GM18907 (cell line): ENCODE measurements around the gene SPI1.

Experiments
- ATAC-seq: cut with Tn5 transposase; IDR thresholded peaks from one replicate; pipeline ENCODE4 v1.9.1; 2021; ENCODE audit warnings: mild to moderate bottlenecking, moderate library complexity; ENCODE audit not compliant: unreplicated experiment

SPI1 gene

DNA sequence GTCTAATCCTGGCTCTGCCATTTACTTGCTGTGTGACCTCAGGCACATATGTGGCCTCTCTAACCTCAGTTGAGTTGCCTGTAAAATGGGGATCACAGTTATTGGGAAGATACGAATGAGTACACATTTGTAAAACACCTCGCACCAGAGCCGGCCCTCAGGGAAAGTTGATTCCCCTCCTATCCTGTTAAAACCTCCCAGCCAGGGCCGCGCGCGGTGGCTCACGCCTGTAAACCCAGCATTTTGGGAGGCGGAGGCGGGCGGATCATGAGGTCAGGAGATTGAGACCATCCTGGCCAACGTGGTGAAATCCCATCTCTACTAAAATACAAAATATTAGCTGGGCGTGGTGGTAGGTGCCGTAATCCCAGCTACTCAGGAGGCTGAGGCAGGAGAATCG is 18.0 kb downstream of the SPI1 start:
- ATAC-seq: no peak

DNA sequence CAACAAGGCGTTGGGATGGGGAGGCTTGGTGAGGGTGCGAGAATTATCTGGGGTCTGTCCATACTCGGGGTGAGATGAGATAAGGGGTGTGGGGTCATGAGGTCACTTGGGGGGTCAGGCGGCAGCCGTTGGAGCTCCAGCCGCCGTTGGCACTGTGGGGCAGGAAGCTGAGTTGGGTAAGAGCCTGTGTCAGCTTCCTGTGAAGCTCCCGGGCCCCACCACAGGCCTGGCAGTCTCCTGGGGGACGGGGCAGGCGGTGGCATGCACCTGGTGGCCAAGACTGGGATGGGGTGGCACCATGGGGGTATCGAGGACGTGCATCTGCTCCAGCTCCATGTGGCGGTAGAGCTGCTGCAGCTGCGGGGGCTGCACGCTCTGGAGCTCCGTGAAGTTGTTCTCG is 18.8 kb downstream of the SPI1 start:
- no peak for ATAC-seq

DNA sequence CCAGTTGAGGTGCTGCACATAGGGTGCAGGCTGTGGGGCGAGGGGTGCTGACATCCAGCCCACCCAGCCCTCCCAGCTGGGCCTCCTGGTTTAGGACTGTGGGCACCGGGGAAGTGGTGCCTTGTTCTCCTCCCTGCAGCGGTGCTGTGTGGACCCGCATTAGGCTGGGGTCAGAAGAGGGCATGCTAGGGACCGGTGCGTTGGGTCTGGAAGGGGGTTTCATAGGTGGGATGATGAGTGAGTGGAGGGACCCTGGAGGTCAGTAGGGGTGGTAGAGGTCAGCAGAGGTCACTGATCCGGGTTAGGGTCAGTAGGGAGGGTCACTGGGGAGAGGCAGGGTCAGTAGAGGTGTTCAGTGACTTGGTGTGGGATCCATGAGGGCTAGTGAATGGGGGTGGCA is 19.2 kb downstream of the SPI1 start:
- ATAC-seq: no peak

DNA sequence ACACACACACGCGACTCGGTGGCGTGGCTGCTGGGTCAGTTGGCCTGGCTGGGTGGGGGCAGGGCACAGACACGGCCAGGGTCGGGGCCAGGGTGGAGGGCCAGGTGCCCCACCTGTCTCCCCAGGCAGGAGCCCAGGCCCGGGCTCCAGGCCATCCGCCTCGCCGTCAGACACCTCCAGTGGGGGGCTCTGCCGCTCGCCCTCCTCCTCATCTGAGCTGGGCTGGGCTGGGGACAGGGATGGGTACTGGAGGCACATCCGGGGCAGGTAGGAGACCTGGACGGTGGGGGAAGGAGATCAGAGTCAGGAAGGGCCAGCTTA is 19.7 kb downstream of the SPI1 start:
- ATAC-seq: no peak

GRCh38 chr11:47357985-47358730 is 20.2 kb downstream of the SPI1 start:
- ATAC-seq: no peak

DNA sequence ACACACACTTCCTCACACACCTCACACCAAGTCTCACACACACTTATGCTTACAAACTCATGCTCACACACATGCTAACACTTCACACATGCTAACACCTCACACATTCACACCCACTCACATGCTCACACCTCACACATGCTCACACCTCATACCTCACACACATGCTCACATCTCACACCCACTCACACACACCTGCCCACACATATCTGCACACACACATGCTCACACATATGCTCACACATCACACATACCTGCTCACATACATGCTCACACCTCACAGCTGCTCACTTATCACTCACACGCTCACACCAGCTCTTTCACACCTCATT is 21.4 kb downstream of the SPI1 start:
- ATAC-seq: no peak

GRCh38 chr11:47356129-47356997 is 22.0 kb downstream of the SPI1 start:
- no peak for ATAC-seq

DNA sequence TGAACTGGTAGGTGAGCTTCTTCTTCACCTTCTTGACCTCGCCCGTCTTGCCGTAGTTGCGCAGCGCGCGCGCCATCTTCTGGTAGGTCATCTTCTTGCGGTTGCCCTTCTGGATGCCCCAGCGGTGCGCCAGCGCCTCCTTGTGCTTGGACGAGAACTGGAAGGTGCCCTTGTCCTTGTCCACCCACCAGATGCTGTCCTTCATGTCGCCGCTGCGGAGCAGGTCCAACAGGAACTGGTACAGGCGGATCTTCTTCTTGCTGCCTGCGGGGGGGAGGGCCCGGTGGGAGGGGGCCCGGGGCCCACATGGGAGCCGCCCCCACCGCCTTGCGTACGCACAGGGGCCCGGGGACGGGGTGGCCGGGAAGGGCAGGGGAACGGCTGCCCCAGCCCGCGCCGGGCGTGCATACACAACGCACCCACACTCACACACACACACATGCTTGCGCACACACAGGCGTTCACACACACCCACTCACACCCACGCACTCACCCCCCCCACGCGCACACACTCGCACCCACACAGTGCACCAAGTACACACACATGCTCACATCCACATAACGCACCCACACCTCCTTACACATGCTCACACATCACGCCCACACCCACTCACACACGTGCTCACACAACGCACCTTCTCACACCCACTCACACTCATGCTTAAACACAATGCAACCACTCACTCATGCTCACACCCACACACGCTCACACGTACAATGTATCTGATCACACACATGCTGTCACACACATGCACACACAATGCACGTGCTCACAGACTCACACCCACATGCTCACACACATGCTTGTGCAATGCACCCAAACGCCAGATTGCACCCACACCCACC is 22.8 kb downstream of the SPI1 start:
- ATAC-seq: no peak

- no peak for ATAC-seq
Measured at GRCh38 chr11:47354913-47355282, 23.4 kb downstream of the SPI1 start.

DNA sequence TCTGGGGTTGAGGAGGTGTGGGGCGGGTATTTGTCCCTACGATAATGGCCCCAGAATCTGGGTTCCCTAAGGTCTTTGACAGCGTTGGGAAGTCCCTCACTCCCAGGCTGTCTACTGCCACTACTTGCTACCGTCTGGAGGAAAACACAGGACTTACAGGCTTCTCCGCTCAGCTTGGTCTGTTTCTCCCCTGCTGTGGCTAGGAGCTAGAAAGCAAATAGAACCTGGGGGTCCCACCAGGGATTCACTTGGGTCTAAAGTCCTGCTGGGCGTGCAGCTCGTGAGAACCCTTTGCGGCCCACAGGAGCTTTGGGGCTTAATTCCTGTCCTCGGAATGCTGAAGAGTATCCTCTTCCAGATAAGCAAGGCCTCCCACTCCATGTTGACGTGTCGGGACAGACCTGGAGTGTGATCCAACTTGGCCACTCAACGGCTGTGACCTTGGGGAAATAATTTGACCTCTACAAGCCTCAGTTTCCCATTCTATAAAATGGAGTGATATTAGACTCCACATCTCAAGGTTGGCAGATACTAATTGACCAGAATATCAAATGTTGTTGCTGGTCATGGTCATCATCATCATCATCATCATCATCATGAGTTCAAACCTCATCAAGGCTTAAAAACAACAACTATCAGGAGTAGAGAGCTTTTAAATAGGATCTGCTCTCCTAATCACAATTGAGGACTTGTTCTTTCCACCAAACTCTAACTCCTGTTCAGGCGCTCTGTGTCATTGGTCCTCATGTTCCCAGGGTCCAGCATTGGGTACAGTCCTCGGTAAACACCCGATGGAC is 24.2 kb downstream of the SPI1 start:
- no peak for ATAC-seq

- no peak for ATAC-seq
Measured at GRCh38 chr11:47352556-47352955, 25.8 kb downstream of the SPI1 start, which contains the start of gene MYBPC3. MYBPC3 (minus strand) TSS chr11:47352702; CDS start chr11:47352647, 55 bp downstream.

GRCh38 chr11:47351156-47352126 is 26.9 kb downstream of the SPI1 start:
- no peak for ATAC-seq

DNA sequence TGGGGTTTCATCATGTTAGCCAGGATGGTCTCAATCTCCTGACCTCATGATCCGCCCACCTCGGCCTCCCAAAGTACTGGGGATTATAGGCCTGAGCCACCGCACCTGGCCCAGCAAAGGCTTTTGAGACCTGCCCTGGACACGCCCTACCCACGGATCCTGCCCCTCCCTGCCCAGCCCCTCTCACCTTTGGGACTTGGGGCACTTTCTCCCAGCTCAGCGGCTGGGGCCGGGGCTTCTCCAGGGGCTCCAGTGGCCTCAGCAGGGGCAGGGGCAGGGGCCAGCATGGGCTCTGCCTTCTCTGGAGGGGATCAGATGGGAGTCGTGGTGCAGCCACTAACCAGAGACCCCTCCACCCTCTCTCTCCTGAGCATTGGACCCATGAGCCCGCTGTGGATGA is 28.0 kb downstream of the SPI1 start:
- ATAC-seq: no peak

DNA sequence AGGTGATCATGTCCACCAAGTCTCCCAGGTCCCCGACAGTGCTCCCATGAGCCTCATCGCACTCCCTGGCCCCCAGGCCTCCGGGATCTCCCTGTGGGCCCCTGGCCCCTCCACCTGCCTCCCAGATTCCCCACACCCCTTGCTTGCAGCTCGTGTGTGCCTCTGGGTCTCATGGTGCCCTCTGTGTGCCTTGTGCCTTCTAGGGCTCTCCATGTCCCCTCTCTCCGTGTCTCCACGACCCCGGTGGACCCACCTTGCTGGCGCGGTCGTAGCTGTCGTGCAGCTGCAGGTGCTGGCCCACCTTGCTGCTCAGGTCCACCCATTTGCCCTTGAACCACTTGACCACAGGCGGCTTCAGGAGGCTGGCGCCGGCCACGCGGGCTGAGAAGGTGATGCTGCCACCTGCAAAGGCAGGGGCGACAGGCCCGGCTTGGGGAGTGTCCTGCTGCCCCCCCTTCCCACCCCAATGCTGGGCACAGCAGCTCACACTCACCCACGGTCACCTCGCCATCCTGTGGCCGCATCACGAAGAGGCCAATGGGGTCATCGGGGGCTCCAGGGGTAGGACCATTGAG is 28.7 kb downstream of the SPI1 start:
- ATAC-seq: no peak

DNA sequence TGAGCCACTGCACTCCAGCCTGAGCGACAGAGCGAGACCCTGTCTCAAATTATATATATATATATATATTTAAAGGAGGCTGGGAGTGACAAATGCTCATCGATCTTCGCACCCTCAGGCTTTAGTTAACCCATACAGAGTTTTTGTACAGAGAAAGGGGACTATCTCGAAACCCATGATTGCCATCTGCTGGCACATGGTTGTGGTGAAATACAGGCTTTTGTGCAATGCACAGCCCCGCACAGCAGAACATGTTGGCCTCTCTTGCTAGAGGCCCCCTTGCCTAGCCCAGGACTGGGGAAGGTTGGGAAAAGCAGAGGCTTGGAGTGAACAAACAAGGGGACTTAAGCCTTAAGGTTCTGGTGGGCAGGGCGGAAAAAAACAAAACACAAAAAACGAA is 29.5 kb downstream of the SPI1 start:
- ATAC-seq: no peak

GRCh38 chr11:47348131-47348802 is 30.1 kb downstream of the SPI1 start:
- ATAC-seq: no peak

DNA sequence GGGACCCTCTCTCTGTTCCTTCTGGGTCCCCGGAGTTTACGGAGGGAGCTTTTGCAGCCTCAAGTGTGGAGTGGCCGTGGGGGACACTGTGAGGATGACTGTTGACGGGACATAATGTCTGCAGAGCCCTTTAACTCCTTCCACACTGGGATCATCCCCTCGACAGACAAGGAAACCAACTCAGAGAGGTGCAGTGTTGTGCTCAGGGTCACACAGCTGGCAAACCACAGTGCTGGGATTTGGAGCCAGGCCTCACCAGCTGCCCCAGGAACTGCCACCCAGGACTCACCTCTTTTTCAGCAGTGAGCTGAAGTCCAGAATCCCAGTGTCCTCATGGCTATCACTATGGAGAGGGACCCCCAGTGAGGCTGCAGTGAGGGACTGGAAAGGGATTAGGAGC is 31.2 kb downstream of the SPI1 start:
- no peak for ATAC-seq

- ATAC-seq: no peak
Measured at GRCh38 chr11:47345890-47346563, 32.3 kb downstream of the SPI1 start.
